Chondrocyte (in vitro differentiated cells): ENCODE results near the gene GXYLT2. TPM values are rescaled to one million over a fixed set of nuclear protein-coding genes. Genes with fewer than 3 reads are reported as not detected.
"Not testable (repeated sequence)": the region's sequence is repeated elsewhere in the genome, so short reads cannot be mapped to it uniquely, and the experiment has no call there.

Experiments used
- DNase-seq: peaks from one replicate; pipeline ENCODE4 v3.0.0; 2021; ENCODE audit warnings: mixed read lengths, low spot score
- H3K27ac Mint-ChIP-seq: one replicate; pipeline ENCODE4 v1.8.0; 2021; ENCODE audit warnings: mild to moderate bottlenecking, moderate library complexity, mixed read lengths; ENCODE audit not compliant: unreplicated experiment
- H3K27me3 Mint-ChIP-seq: 2 replicates; pipeline ENCODE4 v1.8.0; 2021; ENCODE audit warnings: low read depth, mixed read lengths
- H3K36me3 Mint-ChIP-seq: 2 replicates; pipeline ENCODE4 v1.8.0; 2021; ENCODE audit warnings: low read depth, mixed read lengths
- H3K4me1 Mint-ChIP-seq: 2 replicates; pipeline ENCODE4 v1.8.0; 2021; ENCODE audit warnings: low read depth, mild to moderate bottlenecking, mixed read lengths
- H3K4me3 Mint-ChIP-seq: one replicate; pipeline ENCODE4 v1.8.0; 2021; ENCODE audit warnings: mild to moderate bottlenecking, moderate library complexity, mixed read lengths; ENCODE audit not compliant: unreplicated experiment
- H3K9me3 Mint-ChIP-seq: 2 replicates; pipeline ENCODE4 v1.8.0; 2021; ENCODE audit warnings: low read depth, mixed read lengths
- CTCF ChIP-seq: fragments of 200-600 bp; sonication (generic); IDR thresholded peaks from 2 replicates; pipeline ENCODE4 v1.5.0; 2021; ENCODE audit warnings: antibody characterized with exemption, mild to moderate bottlenecking, moderate library complexity
- total RNA-seq: library from RNA; stranded (reverse); gene quantifications from 3 replicates; pipeline ENCODE4 v1.2.1, GENCODE V29; 2021

The GXYLT2 gene
- total RNA-seq, 1 donor from 2014 or later, result 99.3 TPM

DNA sequence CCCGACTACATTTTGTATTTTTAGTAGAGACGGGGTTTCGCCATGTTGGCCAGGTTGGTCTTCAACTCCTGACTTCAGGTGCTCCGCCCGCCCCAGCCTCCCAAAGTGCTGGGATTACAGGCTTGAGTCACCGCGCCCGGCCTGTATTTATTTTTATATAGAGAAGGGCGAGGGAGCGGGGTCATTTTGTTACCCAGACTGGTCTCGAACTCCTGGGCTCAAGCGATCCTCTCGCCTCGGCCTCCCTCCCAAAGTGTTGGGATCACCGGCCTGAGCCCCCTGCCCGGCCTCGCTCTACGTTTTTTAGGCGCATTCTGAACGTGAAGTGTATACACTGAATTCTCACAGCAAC, 108.3 kb downstream of the GXYLT2 start:
- no peak for DNase-seq
- peaks cover 7% of the 10 kb centered on the region for H3K36me3 Mint-ChIP-seq
- peaks cover 41% of the 10 kb centered on the region for H3K4me1 Mint-ChIP-seq
- peak overlapping the region; percentile 77 for H3K4me3 Mint-ChIP-seq
- peak overlapping the region; percentile 96 for H3K27ac Mint-ChIP-seq
- no peak for TF ChIP-seq CTCF
- H3K27me3 Mint-ChIP-seq, result no peaks in the 10 kb centered on the region
- no peaks in the 10 kb centered on the region for H3K9me3 Mint-ChIP-seq

DNA sequence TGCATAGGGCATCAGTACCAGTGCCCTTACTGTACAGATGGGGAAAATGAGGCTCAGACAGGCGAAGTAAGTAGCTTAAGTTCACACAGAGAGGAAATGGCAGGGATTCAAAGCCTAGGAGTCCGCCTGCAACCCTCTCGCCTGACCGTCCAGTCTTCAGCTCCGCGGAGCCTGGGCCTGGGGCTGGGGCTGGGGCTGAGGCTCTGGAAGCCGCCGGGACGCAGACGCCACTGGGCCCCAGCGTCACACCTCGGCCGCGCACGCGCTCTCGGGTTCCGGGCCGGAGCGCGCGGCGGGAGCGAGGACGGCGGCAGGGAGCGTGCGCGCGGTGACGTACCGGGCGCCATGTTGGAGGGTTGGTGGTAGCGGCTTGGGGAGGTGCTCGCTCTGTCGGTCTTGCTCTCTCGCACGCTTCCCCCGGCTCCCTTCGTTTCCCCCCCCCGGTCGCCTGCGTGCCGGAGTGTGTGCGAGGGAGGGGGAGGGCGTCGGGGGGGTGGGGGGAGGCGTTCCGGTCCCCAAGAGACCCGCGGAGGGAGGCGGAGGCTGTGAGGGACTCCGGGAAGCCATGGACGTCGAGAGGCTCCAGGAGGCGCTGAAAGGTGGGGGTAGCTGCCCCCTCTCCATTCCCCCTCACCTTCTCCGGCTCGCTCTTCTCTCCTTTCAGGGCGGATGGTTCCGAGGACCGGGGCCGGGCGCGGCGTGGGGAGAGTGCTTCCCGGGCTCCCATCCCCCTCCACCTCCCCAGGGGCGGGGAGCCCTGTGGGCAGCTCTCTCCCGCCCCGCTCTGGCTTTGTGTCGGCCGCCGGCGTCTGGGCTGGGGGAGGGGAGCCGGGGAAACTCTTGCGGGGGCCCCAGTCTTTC, 108.9 kb downstream of the GXYLT2 start, which contains the start of gene PPP4R2:
TSS of gene PPP4R2 (plus strand) at position 339 of the 861 bp plus-strand sequence. CDS start at position 566, 227 bp downstream.
- H3K27ac Mint-ChIP-seq, result peak within 1 kb of the TSS; percentile 96
- peaks cover 7% of the 10 kb centered on the region for H3K36me3 Mint-ChIP-seq
- H3K27me3 Mint-ChIP-seq, result no peaks in the 10 kb centered on the region
- peak within 1 kb of the TSS; percentile 77 for H3K4me3 Mint-ChIP-seq
- no peaks in the 10 kb centered on the region for H3K9me3 Mint-ChIP-seq
- peaks cover 40% of the 10 kb centered on the region for H3K4me1 Mint-ChIP-seq
- peak; percentile 95 for DNase-seq
- peak; percentile 26 for TF ChIP-seq CTCF

DNA sequence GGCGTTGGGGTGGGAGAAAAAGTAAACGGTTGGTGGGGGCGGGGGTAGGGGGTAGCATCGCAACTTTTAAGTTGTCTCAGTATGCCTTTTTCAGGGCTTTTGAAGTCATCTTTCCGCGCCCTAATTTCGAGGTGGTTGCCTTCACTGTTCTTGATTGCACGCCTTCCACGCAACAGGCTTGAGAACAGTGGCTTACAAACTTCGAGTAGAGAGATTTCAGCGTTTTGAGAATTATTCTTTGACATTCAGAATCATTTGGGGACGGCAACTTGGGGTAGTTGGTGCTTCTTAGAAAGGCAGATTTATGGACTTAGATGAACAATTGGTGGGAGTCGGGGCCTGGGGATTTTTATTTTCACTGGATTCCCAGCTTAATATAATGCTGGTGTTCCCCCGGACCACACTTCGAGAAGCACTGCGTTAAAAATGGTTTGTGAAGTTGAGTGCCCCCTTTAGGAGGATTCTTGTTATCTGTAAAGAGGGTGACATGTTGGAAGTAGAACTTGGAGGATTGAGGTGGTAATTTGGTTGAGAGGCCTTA, 109.6 kb downstream of the GXYLT2 start:
- peaks cover 9% of the 10 kb centered on the region for H3K36me3 Mint-ChIP-seq
- TF ChIP-seq CTCF, result peak; percentile 83
- no peaks in the 10 kb centered on the region for H3K9me3 Mint-ChIP-seq
- peak overlapping the region; percentile 77 for H3K4me3 Mint-ChIP-seq
- H3K27me3 Mint-ChIP-seq, result no peaks in the 10 kb centered on the region
- peak overlapping the region; percentile 96 for H3K27ac Mint-ChIP-seq
- DNase-seq, result no peak
- H3K4me1 Mint-ChIP-seq, result peaks cover 43% of the 10 kb centered on the region

- no peak for TF ChIP-seq CTCF
- Mint-ChIP-seq H3K27ac (peak overlapping the region; percentile 76), H3K4me3 (peak overlapping the region; percentile 77), H3K27me3 (no peaks in the 10 kb centered on the region), H3K4me1 (peaks cover 48% of the 10 kb centered on the region), H3K36me3 (peaks cover 9% of the 10 kb centered on the region), H3K9me3 (no peaks in the 10 kb centered on the region)
- DNase-seq, result no peak
Observed at GRCh38 chr3:72998466-72998865, 110.6 kb downstream of the GXYLT2 start.

- H3K27ac Mint-ChIP-seq, result peak overlapping the region; percentile 9
- peaks cover 11% of the 10 kb centered on the region for H3K36me3 Mint-ChIP-seq
- H3K4me3 Mint-ChIP-seq, result peak overlapping the region; percentile 59
- no peaks in the 10 kb centered on the region for H3K9me3 Mint-ChIP-seq
- H3K4me1 Mint-ChIP-seq, result peaks cover 59% of the 10 kb centered on the region
- no peak for DNase-seq
- no peaks in the 10 kb centered on the region for H3K27me3 Mint-ChIP-seq
- no peak for TF ChIP-seq CTCF
Observed at GRCh38 chr3:72999951-73000350, 112.1 kb downstream of the GXYLT2 start.

DNA sequence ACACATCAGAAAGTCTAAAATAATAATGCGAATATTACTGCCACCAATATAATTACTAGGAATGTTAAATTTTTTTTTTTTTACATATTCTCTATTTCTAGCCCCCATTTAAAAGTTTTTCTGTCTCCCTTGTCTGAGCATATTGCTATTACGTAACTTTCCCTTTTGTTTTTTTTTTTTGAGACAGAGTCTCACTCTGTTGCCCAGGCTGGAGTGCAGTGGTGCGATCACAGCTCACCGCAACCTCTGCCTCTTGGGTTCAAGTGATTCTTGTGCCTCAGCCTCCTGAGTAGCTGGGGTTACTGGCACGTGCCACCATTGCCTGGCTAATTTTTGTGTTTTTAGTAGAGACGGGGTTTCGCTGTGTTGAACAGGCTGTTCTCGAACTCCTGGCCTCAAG, 115.2 kb downstream of the GXYLT2 start:
- not testable (repeated sequence) for H3K9me3 Mint-ChIP-seq, DNase-seq, H3K4me3 Mint-ChIP-seq, H3K27me3 Mint-ChIP-seq
- peak overlapping the region; percentile 17 for H3K27ac Mint-ChIP-seq
- H3K36me3 Mint-ChIP-seq, result peaks cover 20% of the 10 kb centered on the region
- peaks cover 64% of the 10 kb centered on the region for H3K4me1 Mint-ChIP-seq
